ENCODE measurements around the gene LRRN2. TPM values are rescaled to one million over a fixed set of nuclear protein-coding genes. Genes with fewer than 3 reads are reported as not detected.

Gene LRRN2
- total RNA-seq, 1 experiment from 2014 or later, result not detected

- DNase-seq (ENCODE audit: low read depth), result no peak
These were observed 82.5 kb downstream of the LRRN2 start for GRCh38 chr1:204602871-204603542.

- no peak for DNase-seq (ENCODE audit: low read depth)
These were observed 83.4 kb downstream of the LRRN2 start for GRCh38 chr1:204602111-204602579.

GRCh38 chr1:204600968-204601367 lies 84.6 kb downstream of the LRRN2 start:
- DNase-seq (ENCODE audit: low read depth), result no peak

GRCh38 chr1:204600203-204600602 lies 85.3 kb downstream of the LRRN2 start:
- no peak for DNase-seq (ENCODE audit: low read depth)

GRCh38 chr1:204599596-204599995 lies 85.9 kb downstream of the LRRN2 start:
- DNase-seq (ENCODE audit: low read depth), result no peak

GRCh38 chr1:204599098-204599497 lies 86.4 kb downstream of the LRRN2 start:
- no peak for DNase-seq (ENCODE audit: low read depth)

- DNase-seq (ENCODE audit: low read depth), result no peak
These were observed 87.1 kb downstream of the LRRN2 start for GRCh38 chr1:204598319-204598969.

GRCh38 chr1:204592246-204592948 lies 93.1 kb downstream of the LRRN2 start:
- DNase-seq (ENCODE audit: low read depth), result no peak

- peak; percentile 9 for DNase-seq (ENCODE audit: low read depth)
These were observed 94.0 kb downstream of the LRRN2 start for GRCh38 chr1:204591473-204592090.

- DNase-seq (ENCODE audit: low read depth), result no peak
These were observed 96.0 kb downstream of the LRRN2 start for GRCh38 chr1:204589409-204590038.

- no peak for DNase-seq (ENCODE audit: low read depth)
These were observed 96.7 kb downstream of the LRRN2 start for GRCh38 chr1:204588826-204589225.

- DNase-seq (ENCODE audit: low read depth), result no peak
These were observed 97.9 kb downstream of the LRRN2 start for GRCh38 chr1:204587621-204588020.

- DNase-seq (ENCODE audit: low read depth), result no peak
These were observed 100.7 kb downstream of the LRRN2 start for GRCh38 chr1:204584699-204585372.

- DNase-seq (ENCODE audit: low read depth), result no peak
These were observed 101.5 kb downstream of the LRRN2 start for GRCh38 chr1:204583909-204584632.

- no peak for DNase-seq (ENCODE audit: low read depth)
These were observed 103.8 kb downstream of the LRRN2 start for GRCh38 chr1:204581759-204582158.

- no peak for DNase-seq (ENCODE audit: low read depth)
These were observed 104.7 kb downstream of the LRRN2 start for GRCh38 chr1:204580862-204581261.

GRCh38 chr1:204579681-204580080 lies 105.9 kb downstream of the LRRN2 start:
- DNase-seq (ENCODE audit: low read depth), result no peak

GRCh38 chr1:204578867-204579664 lies 106.5 kb downstream of the LRRN2 start:
- DNase-seq (ENCODE audit: low read depth), result no peak

- no peak for DNase-seq (ENCODE audit: low read depth)
These were observed 107.6 kb downstream of the LRRN2 start for GRCh38 chr1:204577794-204578478.

All from RPMI7951 (cell line).